Type B pancreatic cell (in vitro differentiated cells): ENCODE measurements around the gene CBY2. TPM values are rescaled to one million over a fixed set of nuclear protein-coding genes. Genes with fewer than 3 reads are reported as not detected.

Experiments
- DNase-seq: peaks from one replicate; pipeline ENCODE4 v3.0.0; 2021; ENCODE audit warnings: mixed read lengths; ENCODE audit not compliant: unreplicated experiment; ENCODE audit errors: extremely low spot score
- H3K27ac Mint-ChIP-seq: 2 replicates; pipeline ENCODE4 v1.8.0; 2021; ENCODE audit warnings: mild to moderate bottlenecking, mixed read lengths
- H3K27me3 Mint-ChIP-seq: 2 replicates; pipeline ENCODE4 v1.8.0; 2021; ENCODE audit warnings: mixed read lengths
- H3K36me3 Mint-ChIP-seq: 2 replicates; pipeline ENCODE4 v1.8.0; 2021; ENCODE audit warnings: mixed read lengths
- H3K4me1 Mint-ChIP-seq: one replicate; pipeline ENCODE4 v1.8.0; 2021; ENCODE audit warnings: mixed read lengths; ENCODE audit not compliant: unreplicated experiment
- H3K4me3 Mint-ChIP-seq: 2 replicates; pipeline ENCODE4 v1.8.0; 2021; ENCODE audit warnings: mild to moderate bottlenecking, mixed read lengths
- H3K9me3 Mint-ChIP-seq: 2 replicates; pipeline ENCODE4 v1.8.0; 2021; ENCODE audit warnings: mixed read lengths
- total RNA-seq: library from RNA; stranded (reverse); gene quantifications from 2 replicates; pipeline ENCODE4 v1.2.1, GENCODE V29; 2021; ENCODE audit warnings: low replicate concordance
- TF ChIP-seq, protein P1 (sequence below): fragments of 200-600 bp; sonication (generic); conservative IDR thresholded peaks from 2 replicates; pipeline ENCODE4 v1.5.0; 2021; ENCODE audit warnings: antibody characterized with exemption, mild to moderate bottlenecking

CBY2 gene
- total RNA-seq, 1 donor from 2014 or later, result not detected

GRCh38 chr13:45737571-45738017 lies 35.5 kb downstream of the CBY2 start:
- no peaks in the 10 kb centered on the region for H3K4me1 Mint-ChIP-seq
- H3K4me3 Mint-ChIP-seq, result no peak overlapping the region
- DNase-seq, result no peak
- H3K27ac Mint-ChIP-seq, result no peak overlapping the region
- TF ChIP-seq, protein P1, sequence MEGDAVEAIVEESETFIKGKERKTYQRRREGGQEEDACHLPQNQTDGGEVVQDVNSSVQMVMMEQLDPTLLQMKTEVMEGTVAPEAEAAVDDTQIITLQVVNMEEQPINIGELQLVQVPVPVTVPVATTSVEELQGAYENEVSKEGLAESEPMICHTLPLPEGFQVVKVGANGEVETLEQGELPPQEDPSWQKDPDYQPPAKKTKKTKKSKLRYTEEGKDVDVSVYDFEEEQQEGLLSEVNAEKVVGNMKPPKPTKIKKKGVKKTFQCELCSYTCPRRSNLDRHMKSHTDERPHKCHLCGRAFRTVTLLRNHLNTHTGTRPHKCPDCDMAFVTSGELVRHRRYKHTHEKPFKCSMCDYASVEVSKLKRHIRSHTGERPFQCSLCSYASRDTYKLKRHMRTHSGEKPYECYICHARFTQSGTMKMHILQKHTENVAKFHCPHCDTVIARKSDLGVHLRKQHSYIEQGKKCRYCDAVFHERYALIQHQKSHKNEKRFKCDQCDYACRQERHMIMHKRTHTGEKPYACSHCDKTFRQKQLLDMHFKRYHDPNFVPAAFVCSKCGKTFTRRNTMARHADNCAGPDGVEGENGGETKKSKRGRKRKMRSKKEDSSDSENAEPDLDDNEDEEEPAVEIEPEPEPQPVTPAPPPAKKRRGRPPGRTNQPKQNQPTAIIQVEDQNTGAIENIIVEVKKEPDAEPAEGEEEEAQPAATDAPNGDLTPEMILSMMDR, result peak; percentile 59
- no peaks in the 10 kb centered on the region for H3K36me3 Mint-ChIP-seq
- H3K9me3 Mint-ChIP-seq, result no peaks in the 10 kb centered on the region
- peaks cover 20% of the 10 kb centered on the region for H3K27me3 Mint-ChIP-seq

DNA sequence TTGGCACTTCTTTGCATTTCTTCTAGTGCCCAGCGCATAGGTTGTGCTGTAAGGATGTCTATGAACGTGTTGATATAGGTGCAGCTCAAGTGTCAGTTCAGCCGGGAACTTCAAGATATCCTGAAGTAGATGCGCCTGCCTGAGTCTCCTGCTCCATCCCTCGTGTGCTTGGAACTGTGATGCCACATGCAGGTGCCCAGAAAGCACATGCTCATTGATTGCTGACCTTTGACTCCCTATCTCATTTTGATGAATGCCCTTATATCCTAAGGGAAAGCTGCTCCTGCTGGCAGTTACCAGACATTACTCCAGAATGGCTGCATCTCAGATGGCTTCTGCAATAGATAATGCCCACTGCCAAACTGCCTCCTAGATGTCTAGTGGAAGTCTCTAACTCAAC lies 40.9 kb downstream of the CBY2 start:
- TF ChIP-seq, protein P1, result no peak
- H3K9me3 Mint-ChIP-seq, result no peaks in the 10 kb centered on the region
- H3K36me3 Mint-ChIP-seq, result no peaks in the 10 kb centered on the region
- H3K4me1 Mint-ChIP-seq, result no peaks in the 10 kb centered on the region
- DNase-seq, result no peak
- peaks cover 31% of the 10 kb centered on the region for H3K27me3 Mint-ChIP-seq
- no peak overlapping the region for H3K4me3 Mint-ChIP-seq
- H3K27ac Mint-ChIP-seq, result no peak overlapping the region

DNA sequence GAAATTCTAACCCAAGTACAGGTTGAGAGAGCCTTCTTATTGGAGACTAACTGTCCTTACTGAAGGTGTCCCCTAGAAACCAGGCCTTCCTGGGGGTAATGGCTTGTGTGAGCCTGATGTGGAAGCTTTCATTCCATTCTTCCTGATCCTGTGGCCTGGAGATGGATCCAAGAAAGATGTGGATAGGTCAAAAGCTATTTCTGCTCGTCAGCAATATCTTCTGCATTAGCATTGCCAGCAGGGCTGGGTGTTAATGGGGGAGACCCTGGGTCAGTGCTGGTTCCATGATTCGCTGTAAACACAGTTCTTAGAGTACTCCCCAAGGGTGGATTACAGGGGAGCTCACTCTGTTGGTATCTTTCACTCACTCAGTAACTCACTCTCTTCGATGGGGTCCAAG lies 42.9 kb downstream of the CBY2 start:
- no peaks in the 10 kb centered on the region for H3K36me3 Mint-ChIP-seq
- H3K27ac Mint-ChIP-seq, result no peak overlapping the region
- no peak overlapping the region for H3K4me3 Mint-ChIP-seq
- H3K27me3 Mint-ChIP-seq, result peaks cover 29% of the 10 kb centered on the region
- no peaks in the 10 kb centered on the region for H3K9me3 Mint-ChIP-seq
- no peaks in the 10 kb centered on the region for H3K4me1 Mint-ChIP-seq
- TF ChIP-seq, protein P1, result no peak
- no peak for DNase-seq

GRCh38 chr13:45747071-45747470 lies 45.0 kb downstream of the CBY2 start:
- Mint-ChIP-seq H3K4me3 (no peak overlapping the region), H3K4me1 (peaks cover 3% of the 10 kb centered on the region), H3K36me3 (no peaks in the 10 kb centered on the region), H3K27ac (no peak overlapping the region), H3K27me3 (peaks cover 20% of the 10 kb centered on the region), H3K9me3 (no peaks in the 10 kb centered on the region)
- no peak for DNase-seq
- TF ChIP-seq, protein P1, result no peak

- Mint-ChIP-seq H3K27me3 (peaks cover 13% of the 10 kb centered on the region), H3K4me3 (no peak overlapping the region), H3K4me1 (peaks cover 3% of the 10 kb centered on the region), H3K27ac (no peak overlapping the region), H3K36me3 (no peaks in the 10 kb centered on the region), H3K9me3 (peaks cover 7% of the 10 kb centered on the region)
- TF ChIP-seq, protein P1, result no peak
- DNase-seq, result no peak
Measured at GRCh38 chr13:45748941-45749759, 47.0 kb downstream of the CBY2 start.
